Measurements from ENCODE around the gene SLC25A22.

Gene SLC25A22

DNA sequence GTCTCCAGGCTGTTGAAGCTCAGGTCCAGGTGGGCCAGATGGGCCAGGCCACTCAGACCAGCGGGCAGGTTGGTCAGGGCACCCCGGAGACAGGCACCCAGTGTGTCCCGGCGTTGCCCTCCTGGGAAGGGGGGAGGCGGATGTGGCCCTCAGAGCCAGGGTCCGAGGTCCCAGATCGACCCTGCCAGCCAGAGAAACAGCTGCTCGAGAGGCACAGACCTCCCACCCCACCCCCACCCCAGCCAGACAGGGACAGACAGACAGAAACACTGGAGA, 5.3 kb upstream of the SLC25A22 start:
- no peak for DNase-seq (ENCODE audit: low spot score)

DNA sequence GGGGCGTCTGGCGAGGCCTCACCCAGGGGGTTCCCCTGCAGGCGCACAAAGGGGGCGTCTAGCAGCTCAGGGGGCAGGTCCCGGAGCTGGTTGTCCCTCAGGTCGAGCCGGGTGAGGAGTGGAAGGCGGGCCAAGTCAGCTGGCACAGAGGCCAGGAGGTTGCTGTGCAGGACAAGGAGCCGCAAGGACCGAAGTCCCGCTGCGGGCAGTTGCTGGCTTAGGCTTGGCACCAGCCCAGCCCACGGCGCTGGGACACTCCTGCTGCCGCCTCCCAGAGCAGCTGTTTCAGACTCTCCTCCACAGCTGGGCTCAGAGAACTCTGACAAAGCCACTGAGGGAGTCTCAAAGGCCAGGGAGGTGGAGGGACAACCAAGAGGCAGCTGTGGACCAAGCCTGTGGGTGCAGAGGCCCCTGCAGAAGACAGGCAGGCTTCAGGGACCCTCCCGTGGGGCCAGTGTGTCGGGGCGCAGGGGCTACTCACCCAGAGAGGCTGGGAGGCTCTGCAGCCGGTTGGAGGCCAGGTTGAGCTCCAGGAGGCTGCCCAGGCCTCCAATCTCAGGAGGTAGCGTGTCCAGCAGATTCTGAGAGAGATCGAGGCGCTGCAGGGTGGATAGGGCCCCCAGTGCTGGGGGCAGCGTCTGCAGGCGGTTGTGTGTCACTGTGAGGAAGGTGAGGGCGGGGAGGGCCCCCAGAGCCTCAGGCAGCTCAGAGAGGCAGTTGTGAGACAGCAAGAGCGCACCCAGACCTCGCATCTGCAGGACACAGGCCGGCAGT, 4.8 kb upstream of the SLC25A22 start:
- DNase-seq (ENCODE audit: low spot score), result no peak

DNA sequence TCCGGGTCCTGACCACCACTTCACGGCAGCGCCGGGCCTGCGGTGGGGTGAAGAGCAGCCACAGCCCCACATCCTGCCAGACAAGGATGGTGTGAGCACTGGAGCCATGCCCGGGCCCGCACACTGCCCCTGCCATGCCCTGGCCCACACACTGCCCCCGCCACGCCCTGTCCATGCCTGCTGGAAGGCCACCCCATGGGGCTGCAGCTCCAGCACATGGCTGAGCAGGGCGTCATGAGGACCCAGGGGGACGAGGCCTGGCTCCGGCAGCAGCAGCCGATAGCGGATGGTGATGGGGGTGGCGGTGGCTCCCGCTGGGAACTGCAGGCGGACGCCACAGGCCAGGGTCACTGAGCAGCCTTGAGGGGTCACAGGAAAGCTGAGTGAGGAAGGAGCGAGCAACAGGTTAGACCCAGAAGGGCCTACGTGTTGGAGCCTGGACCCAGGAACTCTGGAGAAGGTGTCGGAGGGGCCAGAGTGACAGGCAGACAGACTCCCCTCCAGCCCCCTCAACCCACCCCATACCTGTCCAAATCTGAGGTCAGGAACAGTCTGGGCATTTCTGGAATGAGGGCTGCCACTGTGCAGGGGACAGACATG, 4.0 kb upstream of the SLC25A22 start:
- no peak for DNase-seq (ENCODE audit: low spot score)

DNA sequence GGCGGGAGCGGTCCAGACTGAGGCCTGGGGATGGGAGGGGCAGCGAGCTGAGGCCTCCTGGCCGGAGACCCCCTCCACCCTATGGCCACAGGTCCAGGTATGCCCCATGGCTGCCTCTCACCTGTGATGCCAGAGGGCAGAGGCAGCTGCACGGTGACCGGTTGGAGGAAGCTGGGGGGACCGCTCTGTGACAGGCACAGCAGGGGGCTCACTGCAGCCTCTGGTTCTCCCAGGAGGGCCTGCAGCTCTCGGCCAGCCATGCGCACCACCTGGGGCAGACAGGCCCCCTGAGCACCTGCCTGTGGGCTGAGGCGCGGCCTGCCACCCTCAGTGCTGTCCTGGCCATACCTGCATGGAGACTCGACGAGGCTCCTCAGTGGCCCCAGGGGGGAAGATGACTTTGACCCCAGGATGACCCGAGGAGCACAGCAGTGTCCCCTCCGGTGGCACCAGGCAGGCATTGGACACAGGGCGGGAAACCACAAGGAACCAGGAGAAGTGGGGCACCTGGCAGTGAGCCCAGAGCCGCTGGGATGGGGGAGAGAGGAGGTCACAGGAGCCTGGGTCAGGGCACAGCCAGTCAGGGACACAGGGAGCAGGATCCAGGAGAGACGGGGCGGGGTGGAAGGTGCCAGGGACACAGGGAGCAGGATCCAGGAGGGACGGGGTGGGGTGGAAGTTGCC, 3.2 kb upstream of the SLC25A22 start:
- no peak for DNase-seq (ENCODE audit: low spot score)

DNA sequence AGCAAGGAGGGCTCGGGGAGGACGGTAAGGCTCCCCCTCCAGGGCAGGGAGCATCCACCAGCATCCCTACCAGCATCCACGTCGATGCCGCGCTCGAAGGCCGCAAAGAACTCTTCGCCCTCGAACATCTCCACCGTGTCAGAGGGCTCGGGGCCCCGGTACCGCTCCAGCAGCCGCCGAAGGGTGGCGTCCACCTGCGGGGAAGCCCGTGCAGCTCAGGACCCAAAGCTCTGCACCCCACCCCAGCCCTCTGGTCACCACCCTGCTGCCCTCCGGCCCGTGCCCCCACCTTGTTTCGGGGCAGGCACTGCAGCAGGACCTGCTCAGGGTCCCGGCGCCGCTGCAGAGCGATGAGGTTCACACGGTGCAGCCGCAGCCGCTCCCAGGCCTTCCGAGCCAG, 2.4 kb upstream of the SLC25A22 start:
- no peak for DNase-seq (ENCODE audit: low spot score)

DNA sequence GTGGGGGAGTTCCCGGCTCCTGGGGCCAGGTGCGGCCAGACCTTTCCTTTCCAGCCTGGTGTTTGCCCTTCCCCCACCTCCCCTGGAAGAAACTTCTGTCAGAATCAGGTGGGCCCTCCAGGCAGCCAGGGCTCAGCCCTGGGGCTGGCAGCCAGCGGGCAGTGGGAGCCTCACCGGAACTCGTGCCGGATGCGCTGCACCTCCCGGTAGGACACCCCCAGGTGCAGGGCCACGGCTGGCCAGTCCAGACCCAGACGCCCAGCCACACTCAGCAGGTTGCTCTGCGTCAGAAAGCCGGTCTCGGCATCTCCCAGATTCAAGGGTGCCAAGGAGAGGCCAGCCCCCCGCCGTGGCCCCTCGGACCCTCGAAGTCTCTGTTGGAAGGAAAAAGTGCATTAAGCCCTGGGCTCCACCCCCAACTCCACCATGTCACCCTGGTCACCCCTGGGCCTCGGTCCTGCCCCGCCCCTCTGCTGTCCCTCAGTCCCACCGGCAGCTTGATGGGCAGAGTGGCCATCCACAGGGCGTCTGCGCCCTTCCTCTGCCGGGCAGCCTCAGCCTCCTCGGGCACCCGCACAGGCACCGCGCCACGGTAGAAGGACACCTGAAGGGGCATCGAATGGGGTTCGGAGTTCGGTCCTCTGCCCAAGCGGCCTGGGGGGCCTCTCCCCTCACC, 1.7 kb upstream of the SLC25A22 start:
- no peak for DNase-seq (ENCODE audit: low spot score)

DNA sequence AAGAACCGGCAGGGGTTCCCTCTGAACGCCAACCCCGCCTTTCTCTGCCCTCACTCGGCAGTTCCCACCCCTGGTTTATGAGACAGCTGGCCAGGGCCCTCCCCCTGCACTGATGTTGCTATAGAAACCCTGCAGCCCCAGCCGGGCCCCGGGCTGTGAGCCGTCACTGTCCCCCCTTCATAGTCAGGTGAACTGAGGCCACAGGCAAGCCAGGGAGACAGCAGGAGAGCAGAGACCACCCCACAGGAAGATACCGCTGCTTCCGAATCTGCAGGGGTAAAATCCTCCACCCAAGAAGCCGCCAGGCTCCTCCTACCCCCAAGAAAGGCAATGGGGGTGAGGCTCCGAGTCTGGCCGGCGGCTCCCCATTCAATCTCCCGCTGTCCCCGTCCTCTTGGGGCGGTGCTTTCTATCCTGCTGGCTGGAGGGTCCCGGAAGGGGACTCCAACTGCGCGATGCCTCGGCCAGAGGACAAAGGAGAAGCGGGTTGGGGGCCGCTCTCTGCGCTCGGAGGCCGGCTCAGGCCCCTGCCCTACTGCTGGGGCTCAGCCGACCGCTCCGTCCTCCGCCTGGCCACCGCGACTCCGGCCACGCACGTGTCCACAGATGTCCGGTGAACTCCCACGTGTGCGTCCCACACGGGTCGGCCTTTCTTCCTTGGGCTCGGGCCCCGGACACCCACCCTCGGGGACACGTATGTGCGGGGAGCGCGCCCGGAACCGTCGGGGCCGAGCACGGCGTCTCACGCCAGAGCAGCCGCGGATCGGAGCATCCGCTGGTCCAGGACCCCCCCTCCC, 587 bp downstream of the SLC25A22 start:
- peak; percentile 81 for DNase-seq (ENCODE audit: low spot score)

DNA sequence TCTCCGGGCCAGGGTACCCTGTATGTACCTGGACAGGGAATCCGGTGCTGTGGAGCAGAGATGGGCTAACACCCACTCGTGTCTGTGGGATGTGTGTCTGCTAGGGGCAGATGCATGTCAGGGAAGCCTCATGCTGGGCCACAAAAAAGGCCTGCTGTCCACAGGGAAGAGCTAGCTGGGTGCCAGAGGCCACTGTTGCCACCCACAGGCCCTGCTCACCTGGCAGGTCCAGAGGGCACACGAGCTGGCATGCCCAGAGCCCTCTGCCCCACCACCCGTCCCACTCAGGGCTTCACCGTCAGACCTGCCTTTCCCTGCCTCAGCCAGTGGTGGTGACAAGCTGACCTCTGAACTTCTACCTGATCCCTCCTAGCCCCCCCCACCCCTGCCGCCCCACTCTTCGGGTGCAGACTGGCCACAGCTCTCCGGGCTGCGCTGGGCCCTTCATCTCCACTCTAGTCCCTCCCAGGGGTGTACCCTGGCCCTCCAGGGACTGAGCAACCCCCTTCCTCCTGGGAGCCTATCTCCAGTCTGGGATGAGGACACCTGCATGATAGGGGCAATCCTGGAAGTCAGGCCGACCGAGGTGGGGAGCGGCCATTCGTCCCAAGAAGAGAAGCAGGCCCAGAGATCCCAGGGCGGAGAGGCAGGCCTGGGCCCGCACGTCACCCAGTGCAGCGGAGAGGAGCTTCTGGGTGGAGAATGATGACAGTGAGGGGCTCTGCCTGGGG, 1.4 kb downstream of the SLC25A22 start:
- DNase-seq (ENCODE audit: low spot score), result no peak

DNA sequence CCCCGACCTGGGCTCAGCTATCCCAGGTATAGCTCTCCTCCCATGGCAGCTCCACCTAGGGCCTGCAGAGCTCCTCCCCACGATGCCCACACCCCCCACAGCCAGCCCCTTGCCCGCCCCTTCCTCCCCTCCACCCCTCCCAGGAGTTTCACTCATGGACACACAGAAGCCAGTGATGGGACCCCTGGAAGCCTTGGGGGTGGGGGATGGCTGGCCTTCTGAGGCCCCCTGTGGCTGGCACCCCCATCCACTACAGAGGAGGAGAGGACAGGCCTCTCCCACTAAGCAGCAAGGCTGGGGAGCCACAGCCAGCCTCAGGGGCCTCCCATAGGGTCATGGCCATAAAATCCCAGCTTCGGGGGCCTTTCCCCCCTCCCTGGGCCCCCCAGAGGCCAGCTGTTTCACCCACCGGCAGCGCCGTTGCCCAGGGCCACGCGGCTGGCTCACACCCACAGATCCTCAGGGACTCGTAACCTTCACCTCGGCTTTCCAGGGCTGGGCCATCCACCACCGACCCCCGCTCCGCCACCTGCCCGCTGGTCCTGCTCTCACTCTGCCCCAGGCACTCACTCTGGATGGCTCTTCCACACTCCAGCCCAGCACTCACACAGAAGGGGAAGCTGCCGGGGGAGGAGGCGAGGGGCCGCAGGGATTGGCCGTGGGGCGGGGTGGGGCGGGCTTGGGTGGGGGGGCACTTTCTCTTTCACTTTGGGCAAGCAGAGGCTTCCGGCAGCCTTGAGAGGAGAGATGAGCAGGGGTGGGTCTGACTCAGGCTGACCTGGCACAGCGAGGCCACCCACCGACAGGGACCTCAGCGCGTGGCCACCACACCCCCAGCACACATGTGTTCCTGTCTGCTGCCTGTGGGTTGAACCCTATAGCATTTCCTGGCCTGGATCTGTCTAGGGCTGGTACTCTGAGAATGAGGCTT, 2.2 kb downstream of the SLC25A22 start:
- peak; percentile 93 for DNase-seq (ENCODE audit: low spot score)

DNA sequence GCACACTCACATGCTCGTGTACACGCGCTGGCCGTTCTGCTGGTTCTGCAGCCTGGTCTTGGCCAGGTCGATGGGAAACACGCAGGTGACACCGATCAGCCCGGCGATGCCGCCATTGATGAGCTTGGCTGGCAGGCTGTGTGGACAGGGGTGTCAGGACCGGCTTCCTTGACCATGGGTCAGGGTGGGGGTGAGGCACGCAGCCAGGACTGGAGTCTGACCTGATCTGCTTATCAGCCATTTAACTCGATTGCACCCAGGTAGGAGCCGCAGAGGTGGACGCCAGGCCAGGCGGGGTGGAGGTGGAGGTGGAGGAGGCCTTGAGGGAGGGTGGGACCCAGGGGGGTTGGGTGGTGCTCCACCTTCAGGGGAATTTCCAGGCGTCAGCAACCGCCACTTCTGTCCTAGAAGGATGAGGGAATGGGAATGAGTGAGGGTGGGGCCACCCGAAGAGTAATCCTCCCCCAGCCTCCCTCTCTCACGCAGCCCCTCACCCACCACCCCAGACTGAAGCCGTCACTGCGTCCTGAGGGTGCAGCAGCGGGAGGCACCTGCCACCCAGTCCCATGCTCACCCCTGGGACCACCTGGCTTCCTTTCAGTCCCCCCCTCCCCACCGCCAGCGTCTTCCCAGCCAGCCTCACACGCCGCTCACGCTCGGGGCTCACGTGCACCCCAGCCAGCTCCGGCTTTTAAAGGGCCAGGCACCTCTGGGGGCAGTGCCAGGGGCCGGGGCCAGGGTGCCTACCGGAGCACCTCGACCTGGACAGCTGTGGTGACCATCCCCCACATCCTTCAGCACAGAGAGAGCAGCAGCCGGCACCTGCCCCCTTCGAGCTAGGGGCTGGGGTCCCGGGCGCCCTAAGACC, 3.1 kb downstream of the SLC25A22 start:
- no peak for DNase-seq (ENCODE audit: low spot score)

DNA sequence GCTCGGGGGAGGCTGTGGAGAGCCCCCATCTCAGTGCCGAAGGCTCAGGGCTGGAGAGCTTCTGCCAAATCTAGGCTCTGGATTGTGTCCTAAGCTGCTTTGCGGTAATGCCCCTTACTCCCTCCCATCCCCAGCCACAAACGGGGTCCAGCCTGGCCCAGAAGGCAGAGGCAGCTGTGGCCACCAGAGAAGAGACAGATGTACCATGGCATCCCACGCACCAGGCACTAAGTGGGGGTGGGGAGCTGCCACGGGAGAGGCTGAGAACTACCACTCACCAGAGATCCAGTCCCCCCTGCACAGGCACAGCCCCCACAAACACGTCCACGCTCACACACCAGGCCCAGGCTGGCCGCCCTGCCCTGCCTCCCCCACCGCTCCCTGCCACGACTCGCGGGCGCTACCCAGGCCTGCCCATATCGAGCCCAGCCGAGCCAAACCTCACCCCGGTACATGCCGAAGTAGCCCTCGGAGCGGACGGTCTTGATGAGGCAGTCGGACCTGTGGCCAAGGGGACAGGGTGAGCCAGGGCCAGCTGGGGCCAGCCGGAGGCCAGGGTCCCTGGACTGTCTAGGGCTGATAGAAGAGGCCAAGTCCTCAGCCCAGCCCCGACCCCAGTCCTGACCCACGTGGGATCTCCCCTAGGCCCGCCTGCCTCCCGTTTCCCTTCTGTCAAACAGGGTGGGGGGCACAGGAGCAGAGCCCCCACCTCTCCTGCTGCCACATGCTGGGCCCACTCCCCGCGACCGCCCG, 3.9 kb downstream of the SLC25A22 start:
- no peak for DNase-seq (ENCODE audit: low spot score)

DNA sequence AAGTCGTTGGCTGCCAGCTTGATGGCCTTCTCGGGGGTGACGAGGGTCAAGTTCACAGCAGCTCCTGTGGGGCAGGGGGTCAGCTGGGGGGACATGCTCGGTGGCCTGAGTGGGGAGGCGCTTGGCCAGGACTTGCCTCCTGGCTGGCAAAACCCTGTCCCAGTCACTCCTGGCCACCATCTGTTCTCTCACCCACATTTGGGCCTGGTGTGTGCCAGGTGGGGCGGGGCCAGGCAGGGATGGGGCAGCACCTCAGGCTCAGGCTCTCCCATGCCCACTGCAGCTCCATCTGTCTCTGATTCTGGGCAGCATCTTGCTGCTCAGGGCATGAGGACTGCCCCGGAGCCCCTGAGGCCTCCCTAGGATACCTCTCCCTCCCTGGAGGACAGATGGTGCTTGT, 4.5 kb downstream of the SLC25A22 start:
- DNase-seq (ENCODE audit: low spot score), result no peak

DNA sequence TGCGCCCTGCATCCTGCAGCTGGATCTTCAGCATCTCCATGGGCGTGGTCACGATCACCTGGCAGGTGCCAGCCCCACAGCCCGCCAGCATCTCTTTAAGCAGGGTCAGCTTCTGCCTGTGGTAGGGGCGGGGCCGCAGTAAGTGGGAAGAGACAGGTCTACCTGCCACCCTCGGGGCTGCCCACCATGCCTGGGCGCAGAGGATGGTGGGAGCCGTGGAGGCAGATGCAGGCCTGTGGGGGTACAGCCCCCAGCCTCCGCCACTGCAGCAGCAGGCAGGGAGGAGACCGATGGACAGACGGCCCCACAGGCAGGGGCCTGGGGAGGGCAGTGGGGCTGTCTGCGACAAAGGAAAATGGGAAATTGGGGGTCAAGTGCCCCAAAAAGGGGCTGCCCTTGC, 5.2 kb downstream of the SLC25A22 start:
- DNase-seq (ENCODE audit: low spot score), result no peak

DNA sequence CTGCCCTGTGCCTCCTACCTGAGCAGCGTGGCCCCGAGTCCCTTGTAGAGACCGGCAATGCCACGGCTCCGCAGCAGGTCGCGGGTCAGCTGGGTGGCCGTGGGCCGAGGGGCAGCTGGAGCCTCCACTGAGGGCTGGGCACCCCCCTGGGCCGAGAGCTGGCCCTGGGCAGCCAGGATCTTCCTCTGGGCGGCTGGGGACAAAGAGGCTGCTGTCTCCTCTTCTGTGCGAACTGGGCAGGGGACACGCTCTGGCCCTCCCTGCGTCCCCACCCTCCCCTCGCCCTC, 5.6 kb downstream of the SLC25A22 start:
- no peak for DNase-seq (ENCODE audit: low spot score)

DNA sequence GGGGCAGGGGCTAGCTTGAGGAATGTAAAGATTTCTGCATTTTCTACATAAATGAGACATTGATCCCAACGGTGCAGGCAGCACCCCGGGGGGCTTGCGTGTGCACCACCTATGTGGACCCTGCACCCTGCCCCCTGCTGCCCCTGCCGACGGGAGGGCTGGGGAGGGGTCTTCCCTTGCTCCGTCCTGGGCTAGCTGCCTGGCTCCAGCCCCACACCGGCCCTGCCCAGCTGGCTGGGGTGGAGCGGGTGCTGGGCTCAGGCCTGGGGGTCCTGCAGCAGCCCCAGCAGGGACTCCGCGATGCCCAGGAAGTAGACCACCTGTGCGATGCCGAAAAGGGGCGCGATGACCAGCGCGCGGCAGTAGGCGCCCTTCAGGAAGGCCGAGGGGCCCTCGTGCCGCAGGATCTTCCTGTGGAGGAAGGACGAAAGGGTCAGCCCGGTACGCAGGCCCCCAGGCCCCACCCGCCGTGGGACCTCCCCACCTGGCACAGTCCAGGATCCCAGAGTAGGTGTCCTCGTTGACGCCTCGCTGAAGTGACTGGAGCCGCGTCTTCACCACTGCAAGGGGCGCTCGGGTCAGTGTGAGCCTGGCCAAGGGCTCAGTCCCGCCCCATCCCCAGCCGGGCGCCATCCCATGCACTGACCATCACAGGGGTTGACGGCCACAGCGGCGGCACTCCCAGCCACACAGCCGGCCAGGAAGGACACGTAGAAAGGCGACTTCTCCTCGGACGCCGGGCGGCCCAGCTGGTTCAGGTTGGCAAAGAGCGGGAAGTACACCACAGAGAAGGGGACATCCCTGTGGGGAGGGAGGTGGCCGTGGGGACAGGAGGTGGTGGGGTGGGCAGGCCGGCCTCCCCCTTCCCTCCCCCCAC, 6.2 kb downstream of the SLC25A22 start:
- DNase-seq (ENCODE audit: low spot score), result no peak

DNA sequence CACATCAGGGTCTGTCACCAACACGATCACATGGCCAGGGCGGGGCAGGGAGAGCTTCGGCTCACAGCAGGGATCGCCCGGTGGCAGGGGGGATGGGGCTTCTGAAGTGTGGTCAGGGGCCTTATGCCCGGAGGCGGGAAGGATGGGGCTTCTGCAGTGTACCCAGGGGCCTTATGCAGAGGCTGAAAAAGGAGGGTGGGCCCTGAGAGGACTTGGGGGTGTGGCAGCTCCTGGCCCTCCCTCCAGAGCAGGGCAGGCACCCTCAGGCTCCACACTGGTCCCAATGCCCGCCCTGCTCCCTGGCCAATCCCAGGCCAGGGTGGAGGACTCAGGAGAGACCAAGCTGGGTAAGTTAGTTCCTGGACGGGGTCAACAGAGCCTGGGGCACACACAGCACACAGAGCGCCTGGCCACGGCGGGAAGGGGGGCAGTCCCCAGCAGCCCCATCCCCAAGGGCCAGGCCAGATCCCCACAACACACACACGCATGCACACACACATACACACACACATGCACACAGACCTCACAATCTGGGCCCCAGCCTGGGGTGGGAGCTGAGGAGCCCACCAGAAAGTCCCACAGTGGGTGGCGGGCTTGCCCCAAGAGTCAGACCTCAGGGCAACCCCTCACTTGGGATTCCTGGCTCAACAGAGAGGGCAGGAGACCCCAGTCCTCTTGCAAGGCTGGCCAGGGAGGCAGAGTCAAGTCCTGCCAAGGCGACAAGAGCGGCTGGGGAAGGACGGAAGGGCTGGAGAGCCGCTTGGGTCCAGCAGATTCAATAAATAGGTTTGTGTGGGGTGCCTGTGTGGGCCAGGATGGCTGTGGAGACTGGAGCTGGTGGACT, 7.1 kb downstream of the SLC25A22 start:
- DNase-seq (ENCODE audit: low spot score), result no peak

DNA sequence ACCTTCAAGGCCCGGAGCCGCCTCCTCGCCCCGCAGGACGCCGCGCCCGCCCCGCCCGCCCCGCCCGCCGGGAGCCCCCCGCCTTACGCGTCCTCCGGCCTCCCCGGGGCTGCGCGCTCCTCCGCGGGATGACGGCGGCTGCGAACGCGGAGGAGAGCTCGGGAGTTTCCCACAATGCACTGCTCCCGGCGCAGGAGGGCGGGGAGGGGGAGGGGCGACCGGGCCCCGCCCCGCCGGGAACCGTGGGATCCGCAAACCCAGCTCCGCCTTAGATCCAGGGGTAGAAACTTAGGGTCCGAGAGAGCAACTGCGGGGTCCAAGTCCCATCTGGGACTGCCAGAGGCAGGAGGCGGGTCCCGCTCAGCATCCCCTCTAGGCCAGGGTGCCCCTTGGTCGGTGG, 8.1 kb downstream of the SLC25A22 start, which contains the start of gene CEND1:
CEND1 (minus strand) TSS at position 148 of the 400 bp plus-strand sequence. CDS start 1,514 bp downstream, outside the sequence.
- peak; percentile 75 for DNase-seq (ENCODE audit: low spot score)

Data from AG08395 (cell line).